ENCODE measurements around the gene BCAS3. TPM values are rescaled to one million over a fixed set of nuclear protein-coding genes. Genes with fewer than 3 reads are reported as not detected.
A peak's percentile ranks its signal among the peaks of the same experiment; 100 is the strongest.

The BCAS3 gene
- total RNA-seq, 4 donors from 2014 or later: 18.7 to 37.8 (median 24.9) TPM

GRCh38 chr17:60640503-60640902 lies 37.1 kb upstream of the BCAS3 start:
- DNase-seq (ENCODE audit: low spot score) (no peak), ATAC-seq (ENCODE audit: low FRiP score) (no peak)
- TF ChIP-seq, protein P1, sequence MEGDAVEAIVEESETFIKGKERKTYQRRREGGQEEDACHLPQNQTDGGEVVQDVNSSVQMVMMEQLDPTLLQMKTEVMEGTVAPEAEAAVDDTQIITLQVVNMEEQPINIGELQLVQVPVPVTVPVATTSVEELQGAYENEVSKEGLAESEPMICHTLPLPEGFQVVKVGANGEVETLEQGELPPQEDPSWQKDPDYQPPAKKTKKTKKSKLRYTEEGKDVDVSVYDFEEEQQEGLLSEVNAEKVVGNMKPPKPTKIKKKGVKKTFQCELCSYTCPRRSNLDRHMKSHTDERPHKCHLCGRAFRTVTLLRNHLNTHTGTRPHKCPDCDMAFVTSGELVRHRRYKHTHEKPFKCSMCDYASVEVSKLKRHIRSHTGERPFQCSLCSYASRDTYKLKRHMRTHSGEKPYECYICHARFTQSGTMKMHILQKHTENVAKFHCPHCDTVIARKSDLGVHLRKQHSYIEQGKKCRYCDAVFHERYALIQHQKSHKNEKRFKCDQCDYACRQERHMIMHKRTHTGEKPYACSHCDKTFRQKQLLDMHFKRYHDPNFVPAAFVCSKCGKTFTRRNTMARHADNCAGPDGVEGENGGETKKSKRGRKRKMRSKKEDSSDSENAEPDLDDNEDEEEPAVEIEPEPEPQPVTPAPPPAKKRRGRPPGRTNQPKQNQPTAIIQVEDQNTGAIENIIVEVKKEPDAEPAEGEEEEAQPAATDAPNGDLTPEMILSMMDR (IDR thresholded peaks at IDR 0.05): no peak

DNA sequence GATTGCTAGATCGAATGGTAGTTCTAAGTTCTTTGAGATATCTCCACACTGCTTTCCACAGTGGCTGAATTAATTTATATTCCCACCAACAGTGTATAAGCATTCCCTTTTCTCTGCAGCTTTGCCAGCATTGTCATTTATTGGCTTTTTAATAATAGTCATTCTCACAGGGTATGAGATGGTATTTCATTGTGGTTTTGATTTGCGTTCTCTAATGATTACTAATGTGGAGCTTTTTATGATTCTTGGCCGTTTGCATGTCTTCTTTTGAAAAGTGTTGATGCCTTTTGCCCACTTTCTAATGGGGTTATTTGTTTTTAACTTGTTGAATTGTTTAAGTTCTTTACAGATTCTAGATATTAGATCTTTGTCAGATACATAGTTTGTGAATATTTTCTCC lies 36.5 kb upstream of the BCAS3 start:
- DNase-seq (ENCODE audit: low spot score): no peak
- ATAC-seq (ENCODE audit: low FRiP score): no peak

DNA sequence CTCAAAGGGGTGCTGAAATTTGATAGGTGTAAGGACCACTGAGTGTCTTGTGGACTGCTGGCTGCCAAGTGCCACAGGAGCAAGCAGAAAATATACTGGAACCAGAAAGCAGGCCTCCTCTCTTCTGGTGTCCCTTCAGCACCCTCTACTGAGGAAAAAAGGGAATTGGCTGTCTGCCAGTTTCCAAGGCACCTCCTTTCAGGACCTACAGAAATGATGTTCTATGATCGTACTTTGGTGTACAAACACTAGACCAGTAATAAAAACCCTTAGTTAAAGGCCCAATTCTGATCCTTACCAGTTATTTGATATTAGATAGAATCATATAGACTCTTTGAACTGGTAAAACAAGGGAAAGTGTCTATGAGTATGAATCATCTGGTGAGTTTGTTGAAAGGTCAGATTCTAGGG lies 35.8 kb upstream of the BCAS3 start:
- peak; percentile 42 for ATAC-seq (ENCODE audit: low FRiP score)
- TF ChIP-seq, protein P1 (IDR thresholded peaks at IDR 0.05): no peak
- no peak for DNase-seq (ENCODE audit: low spot score)

More for the DNA sequence above, 36.5 kb upstream of the BCAS3 start:
- TF ChIP-seq, protein P1 (IDR thresholded peaks at IDR 0.05): no peak

DNA sequence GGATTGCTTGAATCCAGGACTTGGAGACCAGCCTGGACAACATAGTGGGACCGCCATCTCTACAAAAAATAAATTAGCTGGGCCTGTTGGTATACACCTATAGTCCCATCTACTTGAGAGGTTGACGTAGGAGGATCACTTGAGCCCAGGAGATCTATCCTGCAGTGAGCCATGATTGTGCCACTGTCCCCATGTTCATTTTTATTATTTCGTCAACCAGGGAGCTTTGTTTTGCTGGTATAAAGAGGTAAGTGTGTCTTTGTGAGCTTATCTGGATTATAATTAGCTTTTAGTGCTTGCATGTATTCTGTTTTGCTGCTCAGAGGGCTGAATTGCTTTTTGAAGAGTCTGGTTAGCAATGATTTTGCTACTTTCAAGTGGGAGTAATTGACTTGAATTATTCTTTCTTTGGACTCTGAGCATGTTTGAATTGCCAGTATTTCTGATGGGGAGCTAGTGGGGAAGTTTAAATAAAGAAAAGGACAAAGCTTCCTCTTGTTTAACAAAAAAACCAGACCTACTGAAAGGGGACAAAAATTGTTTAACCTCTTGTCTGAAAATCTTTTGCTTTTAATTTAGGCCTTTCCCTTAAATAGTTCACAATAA lies 31.6 kb upstream of the BCAS3 start:
- TF ChIP-seq, protein P1 (IDR thresholded peaks at IDR 0.05): no peak
- ATAC-seq (ENCODE audit: low FRiP score) (no peak), DNase-seq (ENCODE audit: low spot score) (no peak)

- TF ChIP-seq, protein P1 (IDR thresholded peaks at IDR 0.05): no peak
- ATAC-seq (ENCODE audit: low FRiP score): no peak
- DNase-seq (ENCODE audit: low spot score): no peak
Observed at GRCh38 chr17:60646701-60647100, 30.9 kb upstream of the BCAS3 start.

DNA sequence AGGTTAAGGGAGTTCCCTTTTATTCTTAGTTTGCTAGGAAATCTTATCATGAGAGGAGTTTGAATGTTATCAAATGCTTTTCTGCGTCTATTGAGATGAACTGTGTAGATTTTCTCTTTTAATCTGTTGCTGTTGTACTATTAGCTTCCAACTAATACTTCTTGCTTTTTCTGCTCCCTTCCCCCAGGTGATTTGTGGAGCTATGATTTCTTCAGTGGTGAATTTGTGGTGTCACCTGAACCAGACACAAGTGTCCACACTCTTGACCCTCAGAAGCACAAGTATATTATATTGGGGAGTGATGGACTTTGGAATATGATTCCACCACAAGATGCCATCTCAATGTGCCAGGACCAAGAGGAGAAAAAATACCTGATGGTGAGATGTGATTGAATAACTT lies 29.9 kb upstream of the BCAS3 start:
- DNase-seq (ENCODE audit: low spot score): no peak
- TF ChIP-seq, protein P1 (IDR thresholded peaks at IDR 0.05): no peak
- ATAC-seq (ENCODE audit: low FRiP score): no peak

DNA sequence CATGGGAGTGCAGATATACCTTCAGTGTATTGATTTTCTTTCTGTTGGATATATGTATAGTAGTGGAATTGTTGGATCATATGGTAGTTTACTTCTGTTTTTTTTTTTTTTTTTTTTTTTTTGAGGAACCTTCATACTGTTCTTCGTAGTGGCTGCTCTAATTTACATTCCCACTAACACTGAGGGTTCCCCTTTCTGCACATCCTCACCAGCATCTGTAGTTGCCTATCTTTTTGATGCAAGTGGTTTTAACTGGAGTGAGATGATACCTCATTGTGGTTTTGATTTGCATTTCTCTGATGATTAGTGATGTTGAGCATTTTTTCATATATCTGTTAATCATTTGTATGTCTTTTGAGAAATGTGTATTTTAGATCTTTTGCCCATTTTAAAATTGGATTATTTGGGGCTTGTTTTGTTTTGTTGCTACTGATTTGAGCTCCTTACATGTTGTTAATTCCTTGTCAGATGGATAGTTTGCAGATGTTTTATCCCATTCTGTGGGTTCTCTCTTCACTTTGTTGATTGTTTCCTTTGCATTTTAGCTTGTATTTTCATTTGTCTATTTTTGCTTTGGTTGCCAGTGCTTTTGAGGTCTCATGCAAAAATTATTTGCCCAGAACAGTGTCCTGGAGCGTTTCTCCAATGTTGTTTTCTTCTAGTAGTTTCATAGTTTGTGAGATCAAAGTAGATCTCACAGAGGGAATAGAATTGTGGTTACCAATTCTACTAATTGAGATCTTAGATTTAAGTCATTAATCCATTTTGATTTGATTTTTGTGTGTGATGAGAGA lies 25.0 kb upstream of the BCAS3 start:
- TF ChIP-seq, protein P1 (IDR thresholded peaks at IDR 0.05): no peak
- ATAC-seq (ENCODE audit: low FRiP score) (no peak), DNase-seq (ENCODE audit: low spot score) (no peak)
